Astrocyte of the spinal cord (primary cell): ENCODE results near the gene PCBP3.
"Not testable (repeated sequence)": the region's sequence is repeated elsewhere in the genome, so short reads cannot be mapped to it uniquely, and the experiment has no call there.

ENCODE experiments used
- DNase-seq: peaks from one replicate; pipeline ENCODE4 v3.0.0; 2011; ENCODE audit warnings: low read depth, low spot score
- H3K4me3 ChIP-seq: 2 replicates; pipeline ENCODE4 v1.5.1; 2011; ENCODE audit warnings: low read depth, mild to moderate bottlenecking, low read length, moderate library complexity
- in situ Hi-C: cut with HindIII; loops from 2 replicates; pipeline ENCODE4 v1.10.0; 2017; ENCODE audit warnings: low sequenced_read_pairs
- TF ChIP-seq, protein P1 (sequence below): IDR thresholded peaks from 2 replicates; pipeline ENCODE4 v1.5.1; 2012; ENCODE audit warnings: low read depth, mild to moderate bottlenecking, low read length, inconsistent platforms

The PCBP3 gene

DNA sequence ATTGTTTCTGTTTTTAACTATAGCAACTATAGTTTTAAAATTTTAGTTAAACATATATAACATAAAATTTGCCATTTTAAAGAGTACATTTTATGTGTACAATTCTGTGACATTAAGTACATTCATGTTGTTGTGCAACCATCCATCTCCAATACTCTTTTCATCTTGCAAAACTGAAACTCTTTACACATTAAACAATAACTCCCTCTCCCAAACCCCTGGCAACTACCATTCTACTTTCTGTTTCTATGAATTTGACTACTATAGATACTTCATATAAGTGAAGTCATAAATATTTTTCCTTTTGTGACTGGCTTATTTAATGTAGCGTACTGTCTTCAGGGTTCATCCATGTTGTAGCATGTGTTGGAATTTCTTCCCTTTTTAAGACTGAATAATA is 25.9 kb downstream of the PCBP3 start:
- TF ChIP-seq, protein P1, sequence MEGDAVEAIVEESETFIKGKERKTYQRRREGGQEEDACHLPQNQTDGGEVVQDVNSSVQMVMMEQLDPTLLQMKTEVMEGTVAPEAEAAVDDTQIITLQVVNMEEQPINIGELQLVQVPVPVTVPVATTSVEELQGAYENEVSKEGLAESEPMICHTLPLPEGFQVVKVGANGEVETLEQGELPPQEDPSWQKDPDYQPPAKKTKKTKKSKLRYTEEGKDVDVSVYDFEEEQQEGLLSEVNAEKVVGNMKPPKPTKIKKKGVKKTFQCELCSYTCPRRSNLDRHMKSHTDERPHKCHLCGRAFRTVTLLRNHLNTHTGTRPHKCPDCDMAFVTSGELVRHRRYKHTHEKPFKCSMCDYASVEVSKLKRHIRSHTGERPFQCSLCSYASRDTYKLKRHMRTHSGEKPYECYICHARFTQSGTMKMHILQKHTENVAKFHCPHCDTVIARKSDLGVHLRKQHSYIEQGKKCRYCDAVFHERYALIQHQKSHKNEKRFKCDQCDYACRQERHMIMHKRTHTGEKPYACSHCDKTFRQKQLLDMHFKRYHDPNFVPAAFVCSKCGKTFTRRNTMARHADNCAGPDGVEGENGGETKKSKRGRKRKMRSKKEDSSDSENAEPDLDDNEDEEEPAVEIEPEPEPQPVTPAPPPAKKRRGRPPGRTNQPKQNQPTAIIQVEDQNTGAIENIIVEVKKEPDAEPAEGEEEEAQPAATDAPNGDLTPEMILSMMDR = no peak
- in situ Hi-C loops = no loop called here
- H3K4me3 ChIP-seq = no peak overlapping the region
- no peak for DNase-seq

DNA sequence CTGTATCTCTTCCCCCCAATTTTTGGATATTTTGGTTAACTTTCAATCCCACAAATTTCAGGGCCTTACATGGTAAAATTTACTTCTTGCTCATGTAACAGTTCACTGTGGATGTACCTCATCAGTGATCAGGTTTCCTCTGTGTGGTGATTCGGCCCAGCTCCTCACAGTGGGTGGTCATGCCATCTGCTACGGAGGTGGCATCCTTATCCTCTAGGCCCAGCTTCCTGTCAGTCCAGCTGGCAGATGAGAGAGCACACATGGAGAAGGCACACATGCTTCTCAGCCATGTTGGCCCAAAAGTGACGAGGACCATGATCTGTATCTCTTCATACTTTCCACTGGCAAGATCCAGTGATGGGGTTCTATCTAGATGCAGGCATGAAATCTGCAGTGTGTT is 27.2 kb downstream of the PCBP3 start:
- TF ChIP-seq, protein P1 = no peak
- H3K4me3 ChIP-seq = no peak overlapping the region
- DNase-seq = no peak
- in situ Hi-C loops = no loop called here

DNA sequence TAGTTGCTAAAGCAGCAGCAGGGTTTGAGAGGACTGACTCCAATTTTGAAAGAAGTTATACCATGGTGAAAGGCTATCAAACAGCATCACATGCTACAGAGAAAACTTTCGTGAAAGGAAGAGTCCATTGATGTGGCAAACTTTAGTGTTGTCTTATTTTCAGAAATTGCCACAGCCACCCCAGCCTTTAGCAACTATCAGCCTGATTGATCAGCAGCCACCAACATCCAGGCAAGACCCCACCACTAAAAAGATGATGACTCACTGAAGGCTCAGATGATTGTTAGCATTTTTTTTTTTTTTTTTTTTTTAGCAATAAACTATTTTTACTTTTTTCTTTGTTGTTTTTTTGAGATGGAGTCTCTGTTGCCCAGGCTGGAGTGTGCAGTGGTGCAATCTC is 35.3 kb downstream of the PCBP3 start:
- H3K4me3 ChIP-seq, in situ Hi-C loops, DNase-seq: not testable (repeated sequence)

DNA sequence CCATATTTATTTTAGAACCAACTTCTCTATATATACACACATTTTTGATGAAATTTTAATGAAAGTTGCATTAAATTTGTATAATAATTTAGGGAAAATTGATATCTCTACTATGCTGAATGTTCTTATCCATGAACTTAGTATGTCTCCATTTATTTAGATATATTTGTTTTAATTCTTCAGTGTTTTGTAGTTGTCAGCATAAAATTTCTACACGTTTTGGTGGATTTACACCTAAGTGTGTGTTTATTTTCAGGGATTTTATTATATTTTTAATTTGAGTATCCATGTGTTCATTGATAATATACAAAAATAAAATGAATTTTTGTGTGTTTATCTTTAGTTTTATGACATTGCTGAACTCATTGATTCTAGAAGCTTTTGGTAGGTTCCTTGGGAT is 36.7 kb downstream of the PCBP3 start:
- in situ Hi-C loops = no loop called here
- H3K4me3 ChIP-seq = no peak overlapping the region
- TF ChIP-seq, protein P1 = no peak
- no peak for DNase-seq

DNA sequence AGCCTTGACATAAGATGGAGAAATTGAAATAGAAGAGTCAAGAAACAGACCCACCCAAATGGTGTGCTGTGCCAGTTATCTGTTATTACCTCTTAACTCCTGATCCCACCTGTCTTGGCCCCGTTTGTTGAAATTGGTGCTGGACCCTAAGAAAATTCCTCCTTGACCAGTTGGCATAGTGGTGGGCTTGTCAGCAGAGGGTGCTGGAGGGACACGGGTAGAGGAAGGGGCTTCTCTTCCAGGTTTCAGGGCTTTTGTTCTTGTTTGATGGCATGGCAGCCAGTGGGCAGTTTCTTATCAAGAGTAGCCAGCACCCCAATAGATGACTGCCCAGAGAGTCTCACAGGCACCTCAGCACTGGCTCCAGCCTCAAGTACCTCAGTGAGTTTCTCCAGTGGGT is 51.6 kb downstream of the PCBP3 start:
- no peak for DNase-seq
- TF ChIP-seq, protein P1 = peak; percentile 10

DNA sequence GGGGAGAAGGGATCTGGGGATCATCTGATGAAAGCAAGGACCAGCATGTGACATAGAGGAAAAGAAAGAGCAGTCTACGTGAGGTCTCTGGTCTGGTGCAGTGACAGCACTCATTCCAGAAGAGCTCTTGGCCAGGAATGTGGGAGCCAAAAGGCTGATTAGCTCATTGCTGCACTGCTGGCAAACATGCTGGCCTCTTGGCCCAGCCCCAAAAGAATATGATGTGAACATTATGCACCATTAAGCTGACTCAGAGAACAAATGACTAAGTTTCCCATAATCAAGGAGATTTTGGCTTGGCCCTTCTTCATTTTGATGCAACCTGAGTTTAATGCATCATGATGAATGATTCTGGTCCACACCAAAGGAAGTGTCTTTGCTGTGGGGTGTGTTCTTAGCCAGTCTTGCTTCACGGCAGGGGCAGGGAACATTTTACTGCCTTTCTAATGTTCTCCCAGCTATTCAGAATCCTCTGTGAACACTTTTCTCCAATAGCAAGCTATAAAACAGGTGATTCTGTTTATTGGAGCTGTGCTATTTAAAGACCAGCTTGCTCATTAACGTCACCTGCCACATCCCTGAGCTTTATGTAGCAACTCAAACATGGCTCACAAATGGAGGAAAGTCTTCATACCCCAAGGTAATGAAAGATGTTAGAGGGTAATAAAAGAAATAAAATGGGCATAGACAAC is 55.1 kb downstream of the PCBP3 start:
- TF ChIP-seq, protein P1 = no peak
- H3K4me3 ChIP-seq = no peak overlapping the region
- in situ Hi-C loops = no loop called here
- DNase-seq = peak; percentile 96

More for the DNA sequence above, 51.6 kb downstream of the PCBP3 start:
- in situ Hi-C loops = no loop called here
- H3K4me3 ChIP-seq = no peak overlapping the region

DNA sequence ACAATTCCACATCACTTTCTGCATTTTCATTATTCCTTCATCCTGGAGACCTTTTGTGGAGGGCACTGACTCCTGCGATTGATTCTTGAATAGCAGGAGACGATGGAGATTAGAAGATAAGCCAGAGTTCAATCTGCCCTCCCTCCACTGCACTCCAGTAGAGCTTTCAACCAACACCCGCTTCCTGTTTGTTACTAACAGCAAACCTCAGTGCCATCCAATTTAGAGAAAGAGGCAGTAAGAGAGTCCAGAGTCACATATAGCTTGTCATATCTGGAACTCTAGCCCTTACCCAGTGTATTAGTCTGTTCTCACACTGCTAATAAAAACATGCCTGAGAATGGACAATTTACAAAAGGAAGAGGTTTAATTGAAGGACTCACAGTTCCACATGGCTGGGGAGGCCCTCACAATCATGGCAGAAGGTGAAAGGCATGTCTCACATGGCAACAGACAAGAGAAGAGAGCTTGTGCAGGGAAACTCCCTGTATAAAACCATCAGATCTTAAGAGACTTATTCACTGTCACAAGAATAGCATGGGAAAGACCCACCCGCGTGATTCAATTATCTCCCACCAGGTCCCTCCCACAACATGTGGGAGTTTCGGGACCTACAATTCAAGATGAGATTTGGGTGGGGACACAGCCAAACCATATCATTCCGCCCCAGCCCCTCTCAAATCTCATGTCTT is 55.9 kb downstream of the PCBP3 start:
- DNase-seq = no peak
- TF ChIP-seq, protein P1 = no peak
- H3K4me3 ChIP-seq = no peak overlapping the region
- in situ Hi-C loops = no loop called here
